GM12878 (cell line): ENCODE measurements around the gene CARM1. TPM values are rescaled to one million over a fixed set of nuclear protein-coding genes. Genes with fewer than 3 reads are reported as not detected.

Source experiments
- ATAC-seq: fragments of 200-7000 bp; cut with Tn5 transposase; 3 replicates; pipeline ENCODE4 v1.9.1; 2020; ENCODE audit warnings: mild to moderate bottlenecking, moderate library complexity
- BruUV-seq: library from RNA; stranded (reverse); fragments of 400-500 nt; replicated peaks from 2 replicates; lab custom pipeline; 2021; lab: Mats Ljungman, UMichigan
- CTCF ChIA-PET: fragments of 300-600 bp; sonication (Branson Sonifier 250); formaldehyde crosslinking; extraction: SDS; loops from one replicate; lab custom pipeline; 2021; ENCODE audit warnings: inconsistent platforms; lab: Yijun Ruan, JAX
- POLR2A ChIA-PET: fragments of 350-600 bp; formaldehyde crosslinking; extraction: SDS; loops from one replicate; lab custom pipeline; 2021; ENCODE audit warnings: inconsistent platforms; lab: Charles Lee
- RAD21 ChIA-PET: fragments of 300-600 bp; sonication (Branson Sonifier 250); formaldehyde crosslinking; loops from one replicate; lab custom pipeline; 2023; ENCODE audit warnings: antibody characterized with exemption; ENCODE audit not compliant: unreplicated experiment; lab: Charles Lee
- SMC1A ChIA-PET: fragments of 300-600 bp; sonication (Branson Sonifier 250); formaldehyde crosslinking; loops from one replicate; lab custom pipeline; 2023; ENCODE audit not compliant: unreplicated experiment, uncharacterized antibody; lab: Charles Lee
- DNase-seq: peaks from one replicate; pipeline ENCODE4 v3.0.0-alpha.2; 2011; ENCODE audit warnings: low read depth, low spot score
- FAIRE-seq: peaks from 3 replicates; lab custom pipeline; 2011; peaks lifted over from hg19 to GRCh38; lab: Jason Lieb, UNC
- H2AFZ ChIP-seq: 2 replicates; pipeline ENCODE4 v1.6.0; 2011; ENCODE audit warnings: low read depth, low read length, control low read depth; ENCODE audit not compliant: control insufficient read depth
- H3K27ac ChIP-seq: 2 replicates; pipeline ENCODE4 v1.5.1; 2011; ENCODE audit warnings: control low read depth; ENCODE audit not compliant: control insufficient read depth, insufficient read depth
- H3K27me3 ChIP-seq, 2 experiments: replicated peaks in 1 of 2; 2 replicates each; pipeline versions ENCODE4 v1.6.0 to v1.6.1; 2011; ENCODE audit warnings: low read length in 1 of 2; ENCODE audit not compliant: control insufficient read depth in 2 of 2, insufficient read depth in 2 of 2
- H3K36me3 ChIP-seq, 2 experiments: 2 replicates each; pipeline ENCODE4 v1.5.1; 2011; ENCODE audit warnings: low read length in 1 of 2; ENCODE audit not compliant: control insufficient read depth in 2 of 2, insufficient read depth in 2 of 2
- H3K4me1 ChIP-seq: 2 replicates; pipeline ENCODE4 v1.6.1; 2011; ENCODE audit warnings: mild to moderate bottlenecking, low read length, moderate library complexity, mixed read lengths; ENCODE audit not compliant: control insufficient read depth, insufficient read depth
- H3K4me2 ChIP-seq: 2 replicates; pipeline ENCODE4 v1.6.0; 2011; ENCODE audit warnings: control low read depth; ENCODE audit not compliant: control insufficient read depth, insufficient read depth
- H3K4me3 ChIP-seq: fragments of 200-600 bp; sonication (generic); 2 replicates; pipeline ENCODE4 v1.5.1; 2016
- H3K79me2 ChIP-seq: 2 replicates; pipeline ENCODE4 v1.6.0; 2011; ENCODE audit warnings: low read length; ENCODE audit not compliant: control insufficient read depth, insufficient read depth
- H3K9ac ChIP-seq: 2 replicates; pipeline ENCODE4 v1.8.0; 2011; ENCODE audit warnings: low read length, control low read depth, mixed read lengths; ENCODE audit not compliant: control insufficient read depth, insufficient read depth
- H3K9me3 ChIP-seq: replicated peaks from 3 replicates; pipeline ENCODE4 v1.5.1; 2011; ENCODE audit warnings: mild to moderate bottlenecking, low read length; ENCODE audit not compliant: control insufficient read depth, insufficient read depth
- H4K20me1 ChIP-seq: 2 replicates; pipeline ENCODE4 v1.6.0; 2011; ENCODE audit not compliant: control insufficient read depth, insufficient read depth
- ASH2L ChIP-seq: fragments of 300-600, 200-600 bp; sonication (generic); IDR thresholded peaks from 2 replicates; pipeline ENCODE4 v1.6.1; 2017; ENCODE audit warnings: low read depth, mild to moderate bottlenecking, borderline replicate concordance
- EP300 ChIP-seq, 2 experiments: fragments of 150-350 bp in 1 of 2; IDR thresholded peaks; 2 replicates each; pipeline ENCODE4 v1.6.1; 2011 to 2012; ENCODE audit warnings: low read depth in 2 of 2, low read length in 2 of 2, borderline replicate concordance in 1 of 2, improper control_type of control experiment in 1 of 2, inconsistent platforms in 1 of 2; ENCODE audit not compliant: control insufficient read depth in 1 of 2
- EZH2 ChIP-seq: IDR thresholded peaks from 2 replicates; pipeline ENCODE4 v1.6.1; 2012; ENCODE audit warnings: low read depth, mild to moderate bottlenecking, control low read depth, inconsistent platforms, low read length, borderline replicate concordance; ENCODE audit not compliant: control insufficient read depth
- JUNB ChIP-seq: IDR thresholded peaks from 2 replicates; pipeline ENCODE4 v1.6.1; 2016; ENCODE audit warnings: antibody characterized with exemption, mild to moderate bottlenecking
- RB1 ChIP-seq: fragments of 450-650 bp; formaldehyde crosslinking; IDR thresholded peaks from 2 replicates; pipeline ENCODE4 v1.6.1; 2017; ENCODE audit warnings: mild to moderate bottlenecking, borderline replicate concordance
- RCOR1 ChIP-seq: conservative IDR thresholded peaks from 2 replicates; pipeline ENCODE4 v1.6.1; 2012; ENCODE audit warnings: low read depth, low read length, improper control_type of control experiment
- SP1 ChIP-seq: IDR thresholded peaks from one replicate; pipeline ENCODE4 v1.6.1; 2011; ENCODE audit warnings: low read depth, low read length
- SREBF2 ChIP-seq: IDR thresholded peaks from 2 replicates; pipeline ENCODE4 v1.6.1; 2012; ENCODE audit warnings: mild to moderate bottlenecking, low read length
- ZBED1 ChIP-seq: IDR thresholded peaks from 2 replicates; pipeline ENCODE4 v1.6.1; 2016; ENCODE audit warnings: borderline replicate concordance
- ZNF274 ChIP-seq: IDR thresholded peaks from one replicate; pipeline ENCODE4 v1.8.0; 2011; ENCODE audit not compliant: insufficient read length, insufficient read depth
- WGBS: methylation state at CpG from one replicate; pipeline ENCODE4 v1.1.6; 2016; ENCODE audit warnings: low lambda C conversion rate; ENCODE audit not compliant: insufficient replicate concordance, insufficient coverage; ENCODE audit errors: missing lambda C conversion rate; 5-methylcytosine and 5-hydroxymethylcytosine counted together
- in situ Hi-C: fragments of 300-500 bp; cut with MboI; formaldehyde crosslinking; loops from 9 replicates; pipeline ENCODE4 v1.14.3; 2018; ENCODE audit warnings: mixed read lengths
- intact Hi-C: fragments of 100-400 bp; cut with micrococcal nuclease; formaldehyde crosslinking; loops from one replicate; pipeline ENCODE4 v1.14.2; 2022; ENCODE audit not compliant: unreplicated experiment
- polyA plus RNA-seq, 11 experiments: library from polyadenylated mRNA; depleted of rRNA in 4 of 11; unstranded in 6 of 11; stranded (reverse) in 5 of 11; fragments of >200 nt; fragmentation: Nextera tagmentation in 4 of 11; fragmentation: Illumina TruSeq in 1 of 11; extraction: Ambion mirVana in 4 of 11; extraction: Trizol in 1 of 11; gene quantifications; 1 replicate in 1 of 11; 2 replicates in 10 of 11; pipeline versions ENCODE4 v1.2.1 to v1.2.3, GENCODE V29; 2011 to 2016; ENCODE audit warnings: inconsistent platforms in 2 of 11, missing spikeins in 2 of 11, low read depth in 1 of 11
- total RNA-seq, 4 experiments: library from RNA; depleted of rRNA in 3 of 4; stranded (reverse); fragments of >200 nt in 3 of 4; fragmentation: Illumina TruSeq in 1 of 4; extraction: Trizol in 1 of 4; gene quantifications; 2 replicates each; pipeline versions ENCODE4 v1.2.1 to v1.2.3, GENCODE V29; 2013 to 2021
- TF ChIP-seq, protein P1 (sequence below): fragments of 450-650 bp; formaldehyde crosslinking; IDR thresholded peaks from 2 replicates; pipeline ENCODE4 v1.4.0; 2020; ENCODE audit warnings: mild to moderate bottlenecking, moderate library complexity
- TF ChIP-seq, protein P2 (sequence below): IDR thresholded peaks from 2 replicates; pipeline ENCODE4 v1.6.1; 2012; ENCODE audit warnings: low read depth, low read length, improper control_type of control experiment
- TF ChIP-seq, protein P3 (sequence below): fragments of 450-650 bp; IDR thresholded peaks from 2 replicates; pipeline ENCODE4 v1.6.1; 2017; ENCODE audit warnings: mild to moderate bottlenecking, moderate library complexity

Gene CARM1
- total and polyA plus RNA-seq, 10 of the 15 experiments (the other 5 are each of a cell fraction or from before 2014, with no cell fraction given): 0.45 to 116 (median 39.7) TPM

DNA sequence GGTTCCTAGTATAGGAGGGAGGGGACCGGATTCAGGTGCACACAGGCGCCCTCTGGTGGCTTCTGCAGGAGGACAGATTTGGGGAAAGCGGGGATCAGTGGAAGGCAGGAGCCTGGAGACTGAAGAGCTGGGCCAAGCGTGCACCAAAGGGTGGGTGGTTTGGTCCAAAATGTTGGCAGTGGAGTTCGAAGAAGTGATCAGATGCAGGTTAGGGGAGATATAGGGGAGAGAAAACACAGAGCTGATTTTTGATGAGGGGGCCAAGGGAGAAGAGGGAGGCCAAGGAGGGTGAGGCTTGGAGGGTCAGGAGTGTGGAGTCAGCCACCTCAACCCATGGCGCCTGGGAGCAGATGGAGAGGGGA is 6.8 kb upstream of the CARM1 start (continued):
- TF ChIP-seq, protein P1, sequence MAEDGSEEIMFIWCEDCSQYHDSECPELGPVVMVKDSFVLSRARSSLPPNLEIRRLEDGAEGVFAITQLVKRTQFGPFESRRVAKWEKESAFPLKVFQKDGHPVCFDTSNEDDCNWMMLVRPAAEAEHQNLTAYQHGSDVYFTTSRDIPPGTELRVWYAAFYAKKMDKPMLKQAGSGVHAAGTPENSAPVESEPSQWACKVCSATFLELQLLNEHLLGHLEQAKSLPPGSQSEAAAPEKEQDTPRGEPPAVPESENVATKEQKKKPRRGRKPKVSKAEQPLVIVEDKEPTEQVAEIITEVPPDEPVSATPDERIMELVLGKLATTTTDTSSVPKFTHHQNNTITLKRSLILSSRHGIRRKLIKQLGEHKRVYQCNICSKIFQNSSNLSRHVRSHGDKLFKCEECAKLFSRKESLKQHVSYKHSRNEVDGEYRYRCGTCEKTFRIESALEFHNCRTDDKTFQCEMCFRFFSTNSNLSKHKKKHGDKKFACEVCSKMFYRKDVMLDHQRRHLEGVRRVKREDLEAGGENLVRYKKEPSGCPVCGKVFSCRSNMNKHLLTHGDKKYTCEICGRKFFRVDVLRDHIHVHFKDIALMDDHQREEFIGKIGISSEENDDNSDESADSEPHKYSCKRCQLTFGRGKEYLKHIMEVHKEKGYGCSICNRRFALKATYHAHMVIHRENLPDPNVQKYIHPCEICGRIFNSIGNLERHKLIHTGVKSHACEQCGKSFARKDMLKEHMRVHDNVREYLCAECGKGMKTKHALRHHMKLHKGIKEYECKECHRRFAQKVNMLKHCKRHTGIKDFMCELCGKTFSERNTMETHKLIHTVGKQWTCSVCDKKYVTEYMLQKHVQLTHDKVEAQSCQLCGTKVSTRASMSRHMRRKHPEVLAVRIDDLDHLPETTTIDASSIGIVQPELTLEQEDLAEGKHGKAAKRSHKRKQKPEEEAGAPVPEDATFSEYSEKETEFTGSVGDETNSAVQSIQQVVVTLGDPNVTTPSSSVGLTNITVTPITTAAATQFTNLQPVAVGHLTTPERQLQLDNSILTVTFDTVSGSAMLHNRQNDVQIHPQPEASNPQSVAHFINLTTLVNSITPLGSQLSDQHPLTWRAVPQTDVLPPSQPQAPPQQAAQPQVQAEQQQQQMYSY: no peak
- TF ChIP-seq ZBED1 (no peak), JUNB (no peak), SP1 (no peak)
- TF ChIP-seq, all 136 proteins: peak for 13

DNA sequence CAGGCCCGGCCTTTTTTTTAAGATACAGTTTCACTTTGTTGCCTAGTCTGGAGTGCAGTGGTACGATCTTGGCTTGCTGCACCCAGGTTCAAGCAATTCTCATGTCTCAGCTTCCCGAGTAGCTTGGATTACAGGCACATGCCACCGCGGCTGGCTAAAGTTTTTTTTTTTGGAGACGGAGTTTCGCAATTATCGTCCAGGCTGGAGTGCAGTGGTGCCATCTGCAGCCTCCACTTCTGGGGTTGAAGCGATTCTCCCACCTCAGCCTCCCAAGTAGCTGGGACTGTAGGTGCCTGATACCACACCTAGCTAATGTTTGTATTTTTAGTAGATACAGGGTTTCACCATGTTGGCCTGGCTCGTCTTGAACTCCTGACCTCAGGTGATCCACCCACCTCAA is 4.9 kb upstream of the CARM1 start:
- Histone ChIP-seq H2AFZ (no peak overlapping the region), H3K27me3 (no peaks in the 10 kb centered on the region), H3K27ac (no peak overlapping the region), H4K20me1 (no peaks in the 10 kb centered on the region), H3K4me3 (no peak overlapping the region), H3K36me3 (no peaks in the 10 kb centered on the region), H3K9me3 (no peaks in the 10 kb centered on the region), H3K4me2 (no peak overlapping the region), H3K4me1 (peaks cover 16% of the 10 kb centered on the region), H3K79me2 (no peaks in the 10 kb centered on the region; the same call in 1 of the 2 replicates), H3K9ac (no peak overlapping the region)
- no TSS peak for BruUV-seq
- FAIRE-seq (no peak), ATAC-seq (no peak), DNase-seq (no peak)
- WGBS: 91% methylated on average over 10 of the region's 10 CpGs
- ChIA-PET CTCF (interaction anchor here (2.0 to 7.5 kb wide), 7 partner anchors 8 to 165 kb away, joined by 9 to 211 read pairs (median 41); partner anchors contain the start of genes C19orf38, DNM2, QTRT1 and TMED1), SMC1A (interaction anchor here (0.7 to 6.9 kb wide), 4 partner anchors 12 to 160 kb away, joined by 3 to 102 read pairs (median 9); partner anchors contain the start of genes DNM2 and TMED1), RAD21 (interaction anchor here (1.0 to 5.8 kb wide), 5 partner anchors 13 to 165 kb away, joined by 3 to 102 read pairs (median 8); partner anchors contain the start of genes DNM2, QTRT1 and TMED1), POLR2A (interaction anchor here (0.6 to 4.6 kb wide), 4 partner anchors 10 to 299 kb away, joined by 3 to 34 read pairs (median 4); partner anchors contain the start of gene DNM2)
- in situ Hi-C loops (no loop called here), intact Hi-C loops (no loop called here)
- no peak for TF ChIP-seq RCOR1
- TF ChIP-seq EP300 (IDR thresholded peaks at IDR 0.05; ENCODE audit: borderline replicate concordance in 1 of 2, control insufficient read depth in 1 of 2, low read depth in 2 of 2, low read length in 2 of 2): no peak
- TF ChIP-seq, protein P2, sequence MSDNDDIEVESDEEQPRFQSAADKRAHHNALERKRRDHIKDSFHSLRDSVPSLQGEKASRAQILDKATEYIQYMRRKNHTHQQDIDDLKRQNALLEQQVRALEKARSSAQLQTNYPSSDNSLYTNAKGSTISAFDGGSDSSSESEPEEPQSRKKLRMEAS: no peak
- no peak for TF ChIP-seq EZH2
- TF ChIP-seq, protein P3, sequence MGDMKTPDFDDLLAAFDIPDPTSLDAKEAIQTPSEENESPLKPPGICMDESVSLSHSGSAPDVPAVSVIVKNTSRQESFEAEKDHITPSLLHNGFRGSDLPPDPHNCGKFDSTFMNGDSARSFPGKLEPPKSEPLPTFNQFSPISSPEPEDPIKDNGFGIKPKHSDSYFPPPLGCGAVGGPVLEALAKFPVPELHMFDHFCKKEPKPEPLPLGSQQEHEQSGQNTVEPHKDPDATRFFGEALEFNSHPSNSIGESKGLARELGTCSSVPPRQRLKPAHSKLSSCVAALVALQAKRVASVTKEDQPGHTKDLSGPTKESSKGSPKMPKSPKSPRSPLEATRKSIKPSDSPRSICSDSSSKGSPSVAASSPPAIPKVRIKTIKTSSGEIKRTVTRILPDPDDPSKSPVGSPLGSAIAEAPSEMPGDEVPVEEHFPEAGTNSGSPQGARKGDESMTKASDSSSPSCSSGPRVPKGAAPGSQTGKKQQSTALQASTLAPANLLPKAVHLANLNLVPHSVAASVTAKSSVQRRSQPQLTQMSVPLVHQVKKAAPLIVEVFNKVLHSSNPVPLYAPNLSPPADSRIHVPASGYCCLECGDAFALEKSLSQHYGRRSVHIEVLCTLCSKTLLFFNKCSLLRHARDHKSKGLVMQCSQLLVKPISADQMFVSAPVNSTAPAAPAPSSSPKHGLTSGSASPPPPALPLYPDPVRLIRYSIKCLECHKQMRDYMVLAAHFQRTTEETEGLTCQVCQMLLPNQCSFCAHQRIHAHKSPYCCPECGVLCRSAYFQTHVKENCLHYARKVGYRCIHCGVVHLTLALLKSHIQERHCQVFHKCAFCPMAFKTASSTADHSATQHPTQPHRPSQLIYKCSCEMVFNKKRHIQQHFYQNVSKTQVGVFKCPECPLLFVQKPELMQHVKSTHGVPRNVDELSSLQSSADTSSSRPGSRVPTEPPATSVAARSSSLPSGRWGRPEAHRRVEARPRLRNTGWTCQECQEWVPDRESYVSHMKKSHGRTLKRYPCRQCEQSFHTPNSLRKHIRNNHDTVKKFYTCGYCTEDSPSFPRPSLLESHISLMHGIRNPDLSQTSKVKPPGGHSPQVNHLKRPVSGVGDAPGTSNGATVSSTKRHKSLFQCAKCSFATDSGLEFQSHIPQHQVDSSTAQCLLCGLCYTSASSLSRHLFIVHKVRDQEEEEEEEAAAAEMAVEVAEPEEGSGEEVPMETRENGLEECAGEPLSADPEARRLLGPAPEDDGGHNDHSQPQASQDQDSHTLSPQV: no peak
- TF ChIP-seq RB1: no peak
- TF ChIP-seq SREBF2: no peak
- no peak for TF ChIP-seq ZNF274
- no peak for TF ChIP-seq ASH2L
